Adrenal gland (tissue), 12 donors: ENCODE results near the gene ALLC. TPM values are rescaled to one million over a fixed set of nuclear protein-coding genes. Genes with fewer than 3 reads are reported as not detected.

ENCODE experiments used
- DNase-seq, 7 donors: peaks; one replicate each; pipeline ENCODE4 v3.0.0-alpha.2; 2019 to 2020
- H3K27ac ChIP-seq, 5 donors: fragments of 200-600 bp; sonication (generic) in 4 of 5; 1 replicate in 3 of 5; 2 replicates in 2 of 5; pipeline versions ENCODE4 v1.5.1 to v1.8.0; 2016 to 2020; ENCODE audit warnings: mild to moderate bottlenecking in 1 of 5
- H3K27me3 ChIP-seq: fragments of 200-600 bp; 2 replicates; pipeline ENCODE4 v1.8.0; 2021
- H3K36me3 ChIP-seq, 2 donors: fragments of 200-600 bp; replicated peaks in 1 of 2; 1 replicate in 1 of 2; 2 replicates in 1 of 2; pipeline versions ENCODE4 v1.5.1 to v1.8.0; 2018 to 2022
- H3K4me1 ChIP-seq, 2 donors: fragments of 200-600 bp; replicated peaks in 1 of 2; 1 replicate in 1 of 2; 2 replicates in 1 of 2; pipeline versions ENCODE4 v1.5.1 to v1.8.0; 2018 to 2021
- H3K4me3 ChIP-seq, 4 donors: fragments of 200-600 bp; sonication (generic) in 3 of 4; one replicate each; pipeline ENCODE4 v1.5.1; 2016 to 2018
- H3K9me3 ChIP-seq, 3 donors: fragments of 200-600 bp; sonication (generic) in 1 of 3; replicated peaks in 1 of 3; 1 replicate in 2 of 3; 2 replicates in 1 of 3; pipeline versions ENCODE4 v1.5.1 to v1.8.0; 2016 to 2021
- CTCF ChIP-seq, 6 experiments: fragments of 450-650 bp in 4 of 6; fragments of 200-600 bp in 2 of 6; sonication (generic) in 1 of 6; IDR thresholded peaks; 1 replicate in 5 of 6; 2 replicates in 1 of 6; pipeline versions ENCODE4 v1.5.1 to v1.8.0; 2016 to 2021; ENCODE audit warnings: antibody characterized with exemption in 6 of 6, mild to moderate bottlenecking in 2 of 6, moderate library complexity in 1 of 6
- POLR2A ChIP-seq, 2 donors: fragments of 450-650 bp; IDR thresholded peaks; one replicate each; pipeline ENCODE4 v1.6.1; 2017; ENCODE audit warnings: antibody characterized with exemption in 2 of 2, mild to moderate bottlenecking in 2 of 2, moderate library complexity in 1 of 2
- WGBS, 4 donors: extraction: QIAGEN DNeasy Blood & Tissue Kit in 2 of 4; methylation state at CpG; one replicate each; pipeline versions ENCODE4 v1.1.5 to v1.1.7; 2013 to 2017; 5-methylcytosine and 5-hydroxymethylcytosine counted together
- intact Hi-C, 2 donors: fragments of 100-400 bp; cut with DNase I; formaldehyde crosslinking; loops; one replicate each; pipeline versions ENCODE4 v1.14.1 to v1.15.0; 2022 to 2023
- polyA plus RNA-seq, 3 donors: library from polyadenylated mRNA; stranded (reverse); fragments of 200-250 nt in 2 of 3; fragments of 350-450 nt in 1 of 3; fragmentation: Illumina TruSeq in 1 of 3; extraction: RNeasy Lipid Tissue Mini Kit (QIAGEN cat#74804) in 1 of 3; gene quantifications; one replicate each; pipeline ENCODE4 v1.2.3, GENCODE V29; 2013 to 2014
- total RNA-seq, 9 donors: library from RNA; depleted of rRNA in 4 of 9; stranded (reverse); fragments of >200 nt in 4 of 9; fragments of 120-200 nt in 1 of 9; fragmentation: NEBNext Ultra II Directional in 1 of 9; extraction: Animal tissue kit (Norgen Biotek cat#: 25700) in 1 of 9; gene quantifications; one replicate each; pipeline versions ENCODE4 v1.1.0 to v1.2.4, GENCODE V29; 2013 to 2023
- donor health status: healthy with polysubstance abuse.
- donor health status: Bipolar disorder and iron deficiency.
- donor health status: DM: yes; HTN: yes; CAD: no.
- donor health status: DM: no; HTN: no; CAD: no.
- donor health status: DM: no; HTN: no; CAD: no.
- donor health status: DM: yes; HTN: yes; CAD: no.

Gene ALLC
- total and polyA plus RNA-seq, 12 donors: 0.07 to 7.9 (median 0.72) TPM; not detected in 5

GRCh38 chr2:3703236-3703756 lies 45.3 kb downstream of the ALLC start, which contains the start of gene DCDC2C:
TSS of gene DCDC2C (plus strand) at chr2:3703575. CDS start at chr2:3703752, 177 bp downstream.
- intact Hi-C loops: no loop called here
- Histone ChIP-seq H3K36me3 (no peaks in the 10 kb centered on the region), H3K27ac (no peak within 1 kb of the TSS), H3K27me3 (peaks cover 12% of the 10 kb centered on the region), H3K4me3 (peak within 1 kb of the TSS in 1 of 4 donors; percentile 25), H3K9me3 (no peaks in the 10 kb centered on the region), H3K4me1 (peaks cover 0 to 6% of the 10 kb centered on the region in 2 donors)
- no peak for DNase-seq
- TF ChIP-seq POLR2A (IDR thresholded peaks at IDR 0.05): no peak
- no peak for TF ChIP-seq CTCF (IDR thresholded peaks at IDR 0.05)
- 8 to 18% (median 12%) methylated on average over 22 to 60 of the region's 60 CpGs for WGBS, 4 donors

GRCh38 chr2:3703757-3704355 lies 45.9 kb downstream of the ALLC start:
- H3K27me3 ChIP-seq: peaks cover 12% of the 10 kb centered on the region

GRCh38 chr2:3704692-3705091 lies 46.7 kb downstream of the ALLC start:
- intact Hi-C loops: no loop called here
- no peak for DNase-seq
- H3K4me3 ChIP-seq: no peak overlapping the region
- no peaks in the 10 kb centered on the region for H3K9me3 ChIP-seq
- peaks cover 0 to 6% of the 10 kb centered on the region in 2 donors for H3K4me1 ChIP-seq
- H3K27ac ChIP-seq: no peak overlapping the region
- no peak for TF ChIP-seq POLR2A (IDR thresholded peaks at IDR 0.05)
- no peak for TF ChIP-seq CTCF (IDR thresholded peaks at IDR 0.05)
- H3K36me3 ChIP-seq: no peaks in the 10 kb centered on the region
- peaks cover 12% of the 10 kb centered on the region for H3K27me3 ChIP-seq
- WGBS, 4 donors: 33 to 54% (median 51%) methylated on average over 3 to 6 of the region's 6 CpGs

More at GRCh38 chr2:3703757-3704355, 45.9 kb downstream of the ALLC start:
- Histone ChIP-seq H3K27ac (no peak overlapping the region), H3K4me1 (peaks cover 0 to 6% of the 10 kb centered on the region in 2 donors), H3K36me3 (no peaks in the 10 kb centered on the region), H3K4me3 (peak overlapping the region in 1 of 4 donors; percentile 25), H3K9me3 (no peaks in the 10 kb centered on the region)
- TF ChIP-seq POLR2A (IDR thresholded peaks at IDR 0.05) (no peak), CTCF (IDR thresholded peaks at IDR 0.05) (no peak)
- no peak for DNase-seq
- WGBS, 4 donors: 6 to 29% (median 12%) methylated on average over 24 to 73 of the region's 73 CpGs; no CpG with 5 or more reads in 1 of the 4 donors
- intact Hi-C loops: no loop called here

- 24 to 37% (median 26%) methylated on average over 2 of the region's 2 CpGs for WGBS, 4 donors
- Histone ChIP-seq H3K4me1 (peaks cover 0 to 6% of the 10 kb centered on the region in 2 donors), H3K36me3 (no peaks in the 10 kb centered on the region), H3K4me3 (no peak overlapping the region), H3K27me3 (peaks cover 12% of the 10 kb centered on the region), H3K9me3 (no peaks in the 10 kb centered on the region), H3K27ac (no peak overlapping the region)
- DNase-seq: no peak
- TF ChIP-seq POLR2A (IDR thresholded peaks at IDR 0.05) (no peak), CTCF (IDR thresholded peaks at IDR 0.05) (no peak)
- intact Hi-C loops: no loop called here
Observed at GRCh38 chr2:3705782-3706181, 47.8 kb downstream of the ALLC start.
